Heart left ventricle (tissue), 16 donors: ENCODE results near the gene CD40LG. TPM values are rescaled to one million over a fixed set of nuclear protein-coding genes. Genes with fewer than 3 reads are reported as not detected.

ENCODE experiments used
- ATAC-seq, 4 donors: fragments of 200-7000 bp; cut with Tn5 transposase; one replicate each; pipeline ENCODE4 v1.9.1; 2020 to 2022; ENCODE audit warnings: moderate library complexity in 4 of 4, mild to moderate bottlenecking in 3 of 4, moderate number of reproducible peaks in 1 of 4
- DNase-seq, 5 donors: peaks; one replicate each; pipeline ENCODE4 v3.0.0-alpha.2; 2020
- H3K27ac ChIP-seq, 12 donors: fragments of 200-600 bp; sonication (generic) in 4 of 12; one replicate each; pipeline versions ENCODE4 v1.5.0 to v1.8.0; 2016 to 2022; ENCODE audit warnings: mild to moderate bottlenecking in 2 of 12
- H3K27me3 ChIP-seq, 9 donors: fragments of 200-600 bp; sonication (generic) in 2 of 9; one replicate each; pipeline versions ENCODE4 v1.5.1 to v1.8.0; 2016 to 2022; ENCODE audit warnings: mild to moderate bottlenecking in 3 of 9
- H3K36me3 ChIP-seq, 9 donors: fragments of 200-600 bp; sonication (generic) in 2 of 9; one replicate each; pipeline versions ENCODE4 v1.5.0 to v1.8.0; 2018 to 2022; ENCODE audit warnings: mild to moderate bottlenecking in 2 of 9
- H3K4me1 ChIP-seq, 12 donors: fragments of 200-600 bp; sonication (generic) in 4 of 12; one replicate each; pipeline versions ENCODE4 v1.5.0 to v1.8.0; 2016 to 2022; ENCODE audit warnings: mild to moderate bottlenecking in 3 of 12
- H3K4me3 ChIP-seq, 12 donors: fragments of 200-600 bp; sonication (generic) in 4 of 12; one replicate each; pipeline versions ENCODE4 v1.5.0 to v1.8.0; 2017 to 2022; ENCODE audit warnings: mild to moderate bottlenecking in 9 of 12, moderate library complexity in 4 of 12
- H3K9me3 ChIP-seq, 12 donors: fragments of 200-600 bp; sonication (generic) in 4 of 12; one replicate each; pipeline versions ENCODE4 v1.5.0 to v1.8.0; 2016 to 2022; ENCODE audit warnings: mild to moderate bottlenecking in 1 of 12
- CTCF ChIP-seq, 12 donors: fragments of 200-600 bp; sonication (generic) in 4 of 12; IDR thresholded peaks; one replicate each; pipeline versions ENCODE4 v1.5.0 to v1.8.0; 2018 to 2022; ENCODE audit warnings: antibody characterized with exemption in 12 of 12, mild to moderate bottlenecking in 5 of 12
- POLR2A ChIP-seq, 2 donors: fragments of 450-650 bp; IDR thresholded peaks; one replicate each; pipeline ENCODE4 v1.6.1; 2017; ENCODE audit warnings: antibody characterized with exemption in 2 of 2, mild to moderate bottlenecking in 2 of 2, moderate library complexity in 2 of 2
- WGBS, 4 donors: extraction: QIAGEN DNeasy Blood & Tissue Kit in 2 of 4; methylation state at CpG; one replicate each; pipeline versions ENCODE4 v1.1.5 to v1.1.7; 2013 to 2018; 5-methylcytosine and 5-hydroxymethylcytosine counted together
- intact Hi-C, 10 donors: fragments of 100-400 bp; cut with DNase I; formaldehyde crosslinking; loops; one replicate each; pipeline versions ENCODE4 v1.11.1 to v1.14.2; 2022
- polyA plus RNA-seq, 2 donors: library from polyadenylated mRNA; stranded (reverse); fragments of 200-250 nt; gene quantifications; one replicate each; pipeline ENCODE4 v1.2.3, GENCODE V29; 2013
- total RNA-seq, 9 donors: library from RNA; depleted of rRNA in 2 of 9; stranded (reverse); fragments of >200 nt in 2 of 9; fragmentation: NEBNext Ultra II Directional in 3 of 9; extraction: Animal tissue kit (Norgen Biotek cat#: 25700) in 3 of 9; gene quantifications; one replicate each; pipeline versions ENCODE4 v1.1.0 to v1.2.4, GENCODE V29; 2016 to 2023
- donor health status: ischemic (EF 13 %, LVEDD 7.1; RV severe dilation, severe dysfunction).
- donor health status: healthy with polysubstance abuse.
- donor health status: DM: no; HTN: yes; CAD: no.
- donor health status: DM: no; HTN: no; CAD: no.
- donor health status: ischemic (EF 25% LVEDD 6.9; RV normal size, moderate dysfunction).
- donor health status: ischemic (EF 25% LVEDD 5.7; RV mildly dilated, moderate dysfunction).
- donor health status: healthy.
- donor health status: DM: yes; HTN: yes; CAD: no.
- donor health status: ischemic (EF 35%, LVEDD 5.7; RV mildly dilated, moderate dysfunction).
- donor health status: nonischemic (EF 11% LVEDD 7.7; RV severe dilation, severe dysfunction).
- donor health status: DM: yes; HTN: yes; CAD: no.
- donor health status: PGD.
- donor health status: ischemic (EF 29% LVEDD 5.4; RV normal size, mild dysfunction).
- donor health status: nonischemic (EF 23%, LVEDD 6.1; RV moderate dilation, normal function).

The CD40LG gene
- total and polyA plus RNA-seq, 11 donors: 0.04 to 0.75 (median 0.36) TPM; not detected in 8

GRCh38 chrX:136626891-136627290 lies 21.1 kb upstream of the CD40LG start:
- TF ChIP-seq CTCF (IDR thresholded peaks at IDR 0.05) (no peak), POLR2A (IDR thresholded peaks at IDR 0.05) (no peak)

DNA sequence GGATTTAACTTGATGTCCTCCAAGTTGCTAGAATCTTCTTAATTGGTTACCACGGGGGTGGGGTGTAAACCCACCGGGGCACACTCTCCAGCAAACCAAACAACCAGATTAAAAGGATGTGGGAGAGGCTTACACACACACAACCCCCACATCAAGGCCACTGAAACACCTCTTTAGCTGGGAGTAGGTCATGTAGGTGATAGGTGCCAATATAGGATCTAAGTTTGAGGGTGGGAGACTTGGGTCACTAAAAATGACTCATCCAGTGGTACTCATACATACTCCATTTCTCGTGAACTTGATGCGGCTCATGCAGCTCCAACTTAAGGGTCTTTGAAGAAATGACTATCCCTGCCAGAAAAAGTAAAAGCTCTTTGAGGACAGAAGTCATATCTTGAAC lies 20.5 kb upstream of the CD40LG start:
- no peak for DNase-seq
- H3K36me3 ChIP-seq: no peaks in the 10 kb centered on the region
- TF ChIP-seq POLR2A (IDR thresholded peaks at IDR 0.05) (no peak), CTCF (IDR thresholded peaks at IDR 0.05) (no peak)
- intact Hi-C loops: no loop called here
- no peak for ATAC-seq
- H3K4me1 ChIP-seq: no peaks in the 10 kb centered on the region
- 73 to 80% (median 76%) methylated on average over 4 of the region's 4 CpGs for WGBS, 4 donors
- H3K27ac ChIP-seq: no peak overlapping the region
- H3K27me3 ChIP-seq: peaks cover 0 to 14% (median 0%) of the 10 kb centered on the region in 9 donors
- no peak overlapping the region for H3K4me3 ChIP-seq
- no peaks in the 10 kb centered on the region for H3K9me3 ChIP-seq

More at GRCh38 chrX:136626891-136627290, 21.1 kb upstream of the CD40LG start:
- Histone ChIP-seq H3K27me3 (peaks cover 0 to 11% (median 0%) of the 10 kb centered on the region in 9 donors), H3K27ac (no peak overlapping the region), H3K4me3 (no peak overlapping the region), H3K36me3 (no peaks in the 10 kb centered on the region), H3K9me3 (no peaks in the 10 kb centered on the region), H3K4me1 (no peaks in the 10 kb centered on the region)
- no peak for DNase-seq
- intact Hi-C loops: no loop called here
- WGBS, 4 donors: 38 to 77% (median 65%) methylated on average over 1 of the region's 1 CpG
- ATAC-seq: no peak

DNA sequence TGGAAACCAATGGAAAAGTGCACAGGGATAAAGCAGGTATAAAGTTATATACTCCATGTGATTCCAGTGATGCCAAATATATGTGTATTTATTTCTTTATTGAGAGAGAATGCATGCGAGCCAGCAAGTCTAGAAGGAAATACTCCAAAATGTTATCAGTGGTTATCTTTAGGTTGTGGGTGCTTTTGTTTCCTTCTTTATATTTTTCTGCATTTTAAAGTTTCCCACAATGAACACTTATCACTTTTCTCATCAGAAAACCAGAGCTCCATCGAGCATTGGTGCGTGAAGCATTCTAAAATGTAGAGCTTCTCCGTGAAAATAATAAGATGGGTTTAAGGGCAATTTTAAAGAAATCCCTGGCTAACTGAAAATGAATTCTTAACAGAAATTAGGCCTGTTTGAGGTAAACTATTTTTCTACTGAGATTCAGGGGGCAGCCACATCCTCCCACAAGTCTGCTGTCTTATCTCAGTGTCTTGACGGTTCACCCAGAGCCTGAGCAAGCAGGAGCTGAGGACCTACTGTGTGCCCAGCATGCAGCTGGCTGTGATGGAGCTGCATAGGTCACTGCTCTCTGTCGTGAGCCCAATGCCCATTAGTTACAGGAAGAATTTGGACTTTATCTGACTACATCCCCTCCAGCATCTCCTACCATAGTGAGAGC lies 18.7 kb upstream of the CD40LG start:
- TF ChIP-seq POLR2A (IDR thresholded peaks at IDR 0.05) (no peak), CTCF (IDR thresholded peaks at IDR 0.05) (no peak)
- H3K27me3 ChIP-seq: peaks cover 0 to 12% (median 0%) of the 10 kb centered on the region in 9 donors
- no peak overlapping the region for H3K27ac ChIP-seq
- intact Hi-C loops: no loop called here
- H3K4me3 ChIP-seq: no peak overlapping the region
- no peaks in the 10 kb centered on the region for H3K4me1 ChIP-seq
- no peak for ATAC-seq
- H3K36me3 ChIP-seq: no peaks in the 10 kb centered on the region
- 51 to 57% (median 55%) methylated on average over 6 of the region's 6 CpGs for WGBS, 4 donors
- DNase-seq: no peak
- no peaks in the 10 kb centered on the region for H3K9me3 ChIP-seq

DNA sequence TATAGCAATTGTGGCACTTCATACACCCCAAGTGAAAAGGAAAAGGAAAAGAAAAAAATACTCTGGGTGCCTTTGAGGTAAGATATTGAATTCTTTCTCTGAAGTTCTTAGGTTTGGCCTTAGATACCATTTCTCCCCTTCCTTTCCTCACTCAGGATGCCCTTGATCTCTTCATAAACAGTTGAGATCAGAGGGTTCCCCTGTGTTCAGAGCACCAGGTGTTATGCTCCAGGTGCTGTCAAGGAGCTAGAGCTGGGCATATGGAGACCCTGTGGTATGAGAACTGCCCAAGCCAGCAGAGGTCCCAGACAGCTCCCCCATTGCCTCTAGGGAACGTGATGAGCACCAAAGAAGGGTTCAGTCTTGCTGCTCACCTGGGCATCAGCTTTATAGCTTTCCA lies 17.1 kb upstream of the CD40LG start:
- WGBS, 4 donors: 27 to 67% (median 38%) methylated on average over 1 of the region's 1 CpG
- no peak for TF ChIP-seq POLR2A (IDR thresholded peaks at IDR 0.05)
- TF ChIP-seq CTCF (IDR thresholded peaks at IDR 0.05): no peak
- no peaks in the 10 kb centered on the region for H3K4me1 ChIP-seq
- intact Hi-C loops: no loop called here
- no peaks in the 10 kb centered on the region for H3K36me3 ChIP-seq
- no peak for DNase-seq
- H3K9me3 ChIP-seq: no peaks in the 10 kb centered on the region
- peaks cover 0 to 12% (median 0%) of the 10 kb centered on the region in 9 donors for H3K27me3 ChIP-seq
- ATAC-seq: no peak
- H3K27ac ChIP-seq: no peak overlapping the region
- no peak overlapping the region for H3K4me3 ChIP-seq
